ENCODE data around the gene HPCA. TPM values are rescaled to one million over a fixed set of nuclear protein-coding genes. Genes with fewer than 3 reads are reported as not detected.

Gene HPCA
- total RNA-seq (2014; rRNA removed; shearing (Covaris generic)), result not detected in 2 replicates
- not detected in 2 replicates for polyA plus RNA-seq (2015; cell fraction: cytosol; rRNA removed)
- not detected in 2 replicates for polyA plus RNA-seq (2015; cell fraction: nucleus; rRNA removed)

- DNase-seq (ENCODE audit: low read depth, low spot score), result peak; percentile 47
- in situ Hi-C loops (cut with HindIII; ENCODE audit: low pct_unique_long_range_greater_than_20kb, low sequenced_read_pairs), result no loop called here
Measured at GRCh38 chr1:32886004-32886827, at the start of gene HPCA. Gene HPCA, plus strand, starts transcription at chr1:32886491. Its CDS starts 2,408 bp downstream, at chr1:32888899.

DNA sequence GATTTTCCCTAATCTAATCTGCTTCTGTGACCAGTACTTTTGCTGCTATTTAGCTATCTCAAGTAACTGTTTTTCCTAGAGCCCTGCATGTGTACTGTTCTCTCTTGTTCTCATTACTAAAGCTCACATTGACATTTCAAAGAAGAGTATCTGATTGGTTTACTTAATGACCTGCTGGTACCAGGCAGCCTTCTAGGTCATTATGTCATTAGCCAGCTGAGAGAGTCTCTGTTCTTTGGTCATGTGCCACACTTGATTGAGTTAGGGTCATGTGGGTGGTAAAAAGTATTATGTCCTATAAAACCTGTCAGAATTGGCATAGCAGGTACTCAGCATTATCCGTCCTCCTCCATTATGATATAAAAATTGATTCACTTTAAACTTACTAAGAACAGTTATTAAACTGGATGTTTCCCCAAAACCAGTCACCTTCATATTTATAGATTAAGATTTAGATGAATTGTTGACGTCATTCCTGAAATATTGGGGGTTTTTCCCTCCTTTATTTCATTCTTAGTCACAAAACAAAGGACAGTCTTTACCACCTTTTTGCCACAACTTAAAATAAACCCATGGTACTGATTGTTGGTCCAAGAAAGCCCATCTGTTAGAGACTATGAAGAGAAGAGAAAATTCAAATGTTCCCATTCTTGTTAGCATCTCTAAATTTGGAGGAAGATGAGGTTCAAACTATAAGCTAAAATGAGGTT lies 37.8 kb upstream of the HPCA start:
- in situ Hi-C loops (cut with HindIII; ENCODE audit: low pct_unique_long_range_greater_than_20kb, low sequenced_read_pairs), result no loop called here

DNA sequence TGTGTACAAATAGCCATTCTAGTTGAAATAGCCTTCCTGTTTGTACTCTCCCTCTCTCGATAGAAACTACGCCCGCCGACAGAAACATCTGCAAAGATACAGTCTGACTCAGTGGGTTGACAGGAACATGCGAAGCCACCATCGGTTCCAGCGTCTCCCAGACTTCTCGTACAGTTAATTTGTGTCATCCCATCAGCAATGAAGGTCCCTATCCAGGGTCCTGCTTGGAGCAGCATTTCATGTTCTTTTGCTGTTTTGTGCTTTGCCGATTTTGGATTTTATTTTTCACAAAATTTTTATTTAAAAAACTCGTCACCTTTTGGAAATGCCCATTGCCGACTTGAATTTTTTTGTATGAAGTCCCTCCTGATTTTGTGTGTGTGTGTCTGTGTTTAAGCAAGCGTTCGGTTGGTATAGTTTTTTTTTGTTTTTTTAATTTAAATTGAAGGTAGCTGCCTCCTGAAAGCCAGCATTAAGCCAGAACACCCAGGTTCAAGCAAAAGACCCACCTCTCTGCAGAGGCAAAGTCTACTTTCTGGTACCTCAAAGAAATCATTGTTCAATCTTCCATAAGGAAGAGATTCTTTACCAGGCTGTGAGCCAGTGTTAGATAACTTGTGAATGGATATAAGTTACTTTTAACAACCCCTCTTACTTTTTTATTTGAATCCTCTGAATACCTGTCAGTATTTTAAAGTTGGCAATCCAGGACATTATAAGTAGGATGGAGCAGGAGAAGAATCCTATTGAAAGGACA lies 30.3 kb upstream of the HPCA start:
- DNase-seq (ENCODE audit: low read depth, low spot score), result no peak
- in situ Hi-C loops (cut with HindIII; ENCODE audit: low pct_unique_long_range_greater_than_20kb, low sequenced_read_pairs), result no loop called here

More for the DNA sequence above, 37.8 kb upstream of the HPCA start:
- DNase-seq (ENCODE audit: low read depth, low spot score), result no peak

- no peak for DNase-seq (ENCODE audit: low read depth, low spot score)
- in situ Hi-C loops (cut with HindIII; ENCODE audit: low pct_unique_long_range_greater_than_20kb, low sequenced_read_pairs), result no loop called here
Measured at GRCh38 chr1:32858136-32858535, 28.2 kb upstream of the HPCA start.

DNA sequence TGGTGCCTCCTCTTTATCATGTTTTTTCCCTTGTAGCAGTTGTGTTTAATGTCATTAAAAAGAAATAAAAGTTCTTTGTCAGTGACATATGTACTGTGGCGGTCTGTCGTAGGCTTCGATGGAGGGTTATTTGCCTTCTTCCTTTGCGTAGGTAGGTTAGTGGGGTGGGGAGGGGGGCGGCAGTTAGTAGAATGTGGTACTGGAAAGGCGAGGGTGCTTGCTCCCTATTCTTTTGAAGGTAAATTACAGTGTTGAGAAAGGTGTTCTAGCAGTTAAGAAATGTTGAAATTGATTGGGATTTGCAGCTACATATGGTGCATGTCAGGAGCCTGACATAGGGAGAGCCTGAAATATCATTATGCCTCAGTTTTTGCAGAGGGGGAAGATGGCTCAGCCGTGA lies 27.5 kb upstream of the HPCA start:
- DNase-seq (ENCODE audit: low read depth, low spot score), result no peak
- in situ Hi-C loops (cut with HindIII; ENCODE audit: low pct_unique_long_range_greater_than_20kb, low sequenced_read_pairs), result no loop called here

DNA sequence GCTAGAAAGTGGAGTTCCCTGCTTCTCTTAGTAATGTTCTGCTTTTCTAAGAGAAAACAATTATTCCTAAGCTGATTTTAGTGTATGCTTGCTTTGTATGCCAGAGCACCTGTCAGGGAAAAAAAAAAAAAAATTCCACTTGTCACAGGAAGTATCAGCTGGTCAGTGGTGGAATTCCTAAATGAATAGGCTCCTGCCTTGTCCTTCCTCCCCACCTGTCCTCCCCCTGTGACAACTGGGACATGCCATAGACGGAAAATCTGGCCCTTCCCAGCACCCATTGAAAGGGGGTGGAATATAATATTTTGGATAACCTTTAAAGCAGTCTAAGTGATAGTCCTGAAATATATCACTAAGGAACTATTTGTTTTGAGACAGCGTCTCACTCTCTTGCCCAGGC lies 26.4 kb upstream of the HPCA start:
- DNase-seq (ENCODE audit: low read depth, low spot score), result no peak
- in situ Hi-C loops (cut with HindIII; ENCODE audit: low pct_unique_long_range_greater_than_20kb, low sequenced_read_pairs), result no loop called here

- DNase-seq (ENCODE audit: low read depth, low spot score), result no peak
- in situ Hi-C loops (cut with HindIII; ENCODE audit: low pct_unique_long_range_greater_than_20kb, low sequenced_read_pairs), result no loop called here
Measured at GRCh38 chr1:32860566-32860965, 25.7 kb upstream of the HPCA start.

DNA sequence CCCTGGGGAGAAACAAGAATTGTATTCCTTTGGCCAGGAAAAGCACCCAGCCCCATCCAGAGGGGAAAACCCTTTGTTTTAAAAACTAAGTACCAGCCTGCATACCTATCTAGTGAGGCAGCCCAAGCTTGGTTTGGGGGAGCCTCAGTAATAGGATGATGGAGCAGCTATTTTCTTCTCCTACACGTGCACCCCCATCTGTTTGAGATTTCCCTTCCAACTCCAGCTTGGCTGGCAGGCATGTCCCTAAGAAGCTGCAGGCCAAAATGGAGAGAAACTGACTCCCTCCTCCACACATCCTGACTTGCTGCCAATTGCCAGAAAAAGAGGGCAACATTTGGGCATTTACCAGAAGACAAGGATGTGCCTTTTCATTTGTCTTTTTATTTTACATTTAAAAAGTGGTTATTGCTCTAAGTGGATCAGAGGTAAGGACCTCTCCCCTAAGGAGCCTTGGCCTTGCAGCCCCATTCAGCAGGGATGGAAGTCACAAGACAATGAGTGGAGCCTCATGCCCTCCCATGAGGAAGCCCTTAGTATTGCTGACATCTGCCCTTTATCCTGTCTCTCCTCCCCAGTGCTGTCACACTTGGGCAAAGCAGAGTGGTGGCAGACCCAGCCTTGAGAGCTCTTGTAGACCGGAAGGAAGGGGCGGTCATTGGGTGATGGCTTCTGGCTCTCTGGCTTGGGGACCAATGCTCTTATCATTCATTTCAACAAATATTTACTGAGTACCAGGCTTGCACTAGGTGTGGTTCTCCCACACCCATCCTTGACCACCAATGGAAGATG lies 24.2 kb upstream of the HPCA start:
- peak; percentile 17 for DNase-seq (ENCODE audit: low read depth, low spot score)
- in situ Hi-C loops (cut with HindIII; ENCODE audit: low pct_unique_long_range_greater_than_20kb, low sequenced_read_pairs), result no loop called here

DNA sequence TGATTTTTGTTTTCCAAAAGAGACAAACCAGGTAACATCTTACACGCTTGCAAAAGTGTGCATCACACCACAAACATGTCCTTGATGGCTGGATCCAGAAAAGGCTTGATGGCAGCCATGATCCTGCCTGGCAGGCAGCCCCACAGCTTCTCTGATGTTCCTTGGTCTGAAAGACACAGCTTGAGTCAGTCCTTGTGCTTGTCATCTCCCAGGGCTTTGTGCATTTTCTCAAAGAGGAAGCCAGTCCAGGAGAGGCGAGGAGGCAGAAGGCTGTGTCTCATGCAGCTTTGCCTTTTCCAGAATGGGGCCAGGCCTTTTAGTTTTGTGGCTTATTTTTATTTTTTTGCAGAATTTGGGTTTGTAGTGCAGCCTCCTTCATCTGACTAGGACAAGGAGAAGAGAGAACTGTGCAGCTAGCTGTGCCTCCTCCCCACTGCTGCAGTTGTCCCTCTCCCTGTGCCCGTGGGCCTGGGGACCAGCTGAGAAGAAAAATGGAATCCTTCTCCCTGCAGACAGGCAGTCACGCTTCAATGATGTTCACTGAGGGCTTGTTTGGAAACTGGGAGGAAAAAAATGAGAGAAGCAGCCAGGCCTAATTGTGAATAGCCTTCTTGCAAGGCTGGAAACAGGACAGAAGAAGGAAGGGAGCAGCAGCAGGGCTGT lies 22.9 kb upstream of the HPCA start:
- in situ Hi-C loops (cut with HindIII; ENCODE audit: low pct_unique_long_range_greater_than_20kb, low sequenced_read_pairs), result no loop called here
- no peak for DNase-seq (ENCODE audit: low read depth, low spot score)

DNA sequence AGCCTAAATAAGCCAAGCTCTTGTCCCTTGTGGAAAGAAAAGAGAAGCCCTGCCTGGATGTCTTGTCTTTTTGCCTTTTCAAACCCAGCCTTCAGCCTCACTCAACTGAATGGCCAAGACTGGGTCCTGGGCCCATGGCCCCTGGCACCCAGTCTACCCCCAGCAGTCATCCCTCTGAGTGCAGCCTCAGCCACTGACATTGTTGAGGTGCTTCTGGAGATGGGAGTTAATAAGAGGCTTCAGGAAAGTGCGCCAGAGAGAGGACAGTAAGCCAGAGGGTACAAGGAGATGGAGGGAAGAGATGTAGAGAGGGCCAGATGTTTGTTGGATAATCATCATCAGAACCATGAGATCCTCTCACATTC lies 22.4 kb upstream of the HPCA start:
- no peak for DNase-seq (ENCODE audit: low read depth, low spot score)
- in situ Hi-C loops (cut with HindIII; ENCODE audit: low pct_unique_long_range_greater_than_20kb, low sequenced_read_pairs), result no loop called here

DNA sequence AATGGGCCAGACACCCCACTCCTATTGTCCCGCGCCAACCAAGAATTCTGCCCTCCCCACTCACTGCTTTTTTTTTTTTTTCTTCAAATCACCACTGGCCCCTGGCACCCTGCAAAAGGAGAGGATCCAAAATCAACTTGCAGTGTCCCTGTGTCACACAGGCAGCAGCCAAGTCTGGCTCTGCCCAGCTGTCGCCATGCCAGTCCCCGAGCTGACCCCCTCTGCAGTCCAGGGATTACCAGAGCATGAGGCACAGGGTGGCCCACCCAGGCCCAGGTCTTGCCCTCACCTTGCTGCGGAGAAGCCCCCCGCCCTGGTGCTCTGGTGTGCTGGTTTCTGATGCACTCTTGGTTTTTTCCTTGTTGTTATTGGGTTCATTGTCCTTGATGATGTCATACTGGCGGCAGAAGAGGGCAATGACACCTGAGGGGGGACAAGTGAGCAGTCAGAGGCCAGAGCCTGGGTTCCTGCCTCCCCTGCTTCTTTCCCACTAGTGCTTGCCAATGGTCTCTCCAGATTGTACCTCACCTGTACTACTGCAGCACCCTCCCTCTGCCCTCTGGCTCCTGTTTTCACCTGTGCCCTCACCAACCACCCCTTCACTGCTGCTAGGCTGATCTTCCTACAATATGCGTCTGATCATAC lies 21.8 kb upstream of the HPCA start:
- in situ Hi-C loops (cut with HindIII; ENCODE audit: low pct_unique_long_range_greater_than_20kb, low sequenced_read_pairs), result no loop called here
- no peak for DNase-seq (ENCODE audit: low read depth, low spot score)

DNA sequence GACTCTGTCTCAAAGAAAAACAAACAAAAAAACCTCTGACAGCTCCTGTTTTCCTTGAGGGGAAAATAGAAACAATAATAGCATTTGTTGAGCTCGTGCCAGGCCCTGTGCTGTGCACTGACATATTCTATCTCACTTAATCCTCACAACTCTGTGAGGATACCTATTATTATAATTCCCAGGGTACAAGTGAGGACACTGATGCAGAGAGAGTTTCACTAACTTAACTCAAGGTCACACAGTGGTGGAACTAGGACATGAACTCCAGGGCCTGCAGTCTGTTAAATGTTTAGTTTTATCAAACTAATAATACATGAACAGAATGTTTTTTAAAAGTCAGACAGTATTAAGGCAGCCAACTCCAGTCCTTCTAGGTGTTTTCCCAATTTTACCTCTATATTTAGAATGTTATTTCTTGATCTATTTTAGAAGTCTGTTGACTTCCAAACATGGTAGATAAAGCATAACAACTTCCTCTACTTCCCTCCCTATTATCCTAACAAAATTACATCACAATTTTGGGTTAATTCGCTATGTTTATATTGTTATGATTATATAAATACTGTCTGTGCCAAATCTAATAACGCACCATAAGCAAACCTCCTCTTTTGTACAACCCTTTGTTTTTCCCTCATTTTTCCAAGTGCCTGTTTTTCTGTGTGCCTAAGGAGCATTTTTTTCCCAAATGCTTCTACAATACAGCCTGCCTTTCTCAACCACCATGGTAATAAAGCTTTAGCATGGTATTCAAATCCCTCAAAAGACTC lies 20.5 kb upstream of the HPCA start:
- in situ Hi-C loops (cut with HindIII; ENCODE audit: low pct_unique_long_range_greater_than_20kb, low sequenced_read_pairs), result no loop called here

DNA sequence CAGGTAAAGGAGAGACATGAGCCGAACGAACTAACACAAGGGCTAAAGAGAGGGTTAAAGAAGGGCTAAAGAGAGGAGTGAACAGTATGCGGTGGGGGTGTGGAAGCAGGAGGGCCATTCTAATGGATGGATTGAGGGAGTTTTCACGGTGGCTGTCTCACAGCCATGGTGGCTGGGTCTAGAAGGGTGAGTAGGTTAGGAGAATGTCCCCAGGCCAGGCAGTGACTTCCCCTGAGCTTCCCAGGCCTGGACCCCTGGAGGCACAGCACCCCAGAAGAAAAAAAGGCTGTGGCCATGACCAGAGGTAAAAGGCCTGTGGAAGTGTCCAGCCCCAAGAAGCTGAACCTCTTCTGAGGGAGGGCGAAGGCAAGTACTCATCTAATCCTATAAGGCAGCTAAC lies 19.1 kb upstream of the HPCA start:
- no peak for DNase-seq (ENCODE audit: low read depth, low spot score)
- in situ Hi-C loops (cut with HindIII; ENCODE audit: low pct_unique_long_range_greater_than_20kb, low sequenced_read_pairs), result no loop called here

More for the DNA sequence above, 20.5 kb upstream of the HPCA start:
- DNase-seq (ENCODE audit: low read depth, low spot score), result peak; percentile 75

DNA sequence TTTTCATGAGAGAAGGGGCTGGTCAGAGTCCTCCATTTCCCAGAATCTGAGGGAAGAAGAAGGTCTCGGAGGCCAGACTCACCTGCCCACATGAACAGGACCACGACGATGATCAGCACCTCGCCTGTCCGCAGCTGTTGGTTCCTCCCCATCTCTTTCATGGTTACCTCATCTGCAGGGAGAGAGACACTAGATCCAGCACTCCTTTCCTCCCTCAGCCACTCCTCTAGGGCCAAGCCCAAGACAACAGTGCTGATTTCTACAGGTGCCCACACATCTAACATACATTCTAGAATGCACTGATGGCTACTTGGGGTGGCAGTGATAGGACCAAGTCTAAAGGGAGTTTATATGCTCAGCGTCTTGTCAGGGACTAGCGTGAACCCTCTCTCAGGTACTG lies 18.6 kb upstream of the HPCA start:
- DNase-seq (ENCODE audit: low read depth, low spot score), result no peak
- in situ Hi-C loops (cut with HindIII; ENCODE audit: low pct_unique_long_range_greater_than_20kb, low sequenced_read_pairs), result no loop called here

- in situ Hi-C loops (cut with HindIII; ENCODE audit: low pct_unique_long_range_greater_than_20kb, low sequenced_read_pairs), result no loop called here
- DNase-seq (ENCODE audit: low read depth, low spot score), result no peak
Measured at GRCh38 chr1:32868085-32868484, 18.2 kb upstream of the HPCA start.

Data from SK-MEL-5 (cell line).